Muscle of leg (tissue), 11 donors: ENCODE measurements around the gene DGKI. TPM values are rescaled to one million over a fixed set of nuclear protein-coding genes. Genes with fewer than 3 reads are reported as not detected.
A peak's percentile ranks its signal among the peaks of the same experiment; 100 is the strongest.

ENCODE experiments used
- DNase-seq: peaks from one replicate; pipeline ENCODE4 v3.0.0; 2013
- H3K27ac ChIP-seq: one replicate; pipeline ENCODE4 v1.5.1; 2013; ENCODE audit warnings: mild to moderate bottlenecking, low read length, control low read depth
- H3K27me3 ChIP-seq: one replicate; pipeline ENCODE4 v1.6.1; 2013; ENCODE audit warnings: low read length; ENCODE audit not compliant: control insufficient read depth, insufficient read depth
- H3K36me3 ChIP-seq: one replicate; pipeline ENCODE4 v1.6.1; 2013; ENCODE audit warnings: low read length; ENCODE audit not compliant: control insufficient read depth, insufficient read depth
- H3K4me1 ChIP-seq: one replicate; pipeline ENCODE4 v1.6.1; 2013; ENCODE audit warnings: low read length; ENCODE audit not compliant: control insufficient read depth, insufficient read depth
- H3K4me3 ChIP-seq: one replicate; pipeline ENCODE4 v1.5.1; 2013; ENCODE audit warnings: low read length, control low read depth
- H3K9me3 ChIP-seq: replicated peaks from 2 replicates; pipeline ENCODE4 v1.6.1; 2013; ENCODE audit warnings: low read depth, low read length; ENCODE audit not compliant: control insufficient read depth
- WGBS: methylation state at CpG from one replicate; pipeline ENCODE4 v1.1.5; 2013; ENCODE audit warnings: missing lambda C conversion rate; ENCODE audit not compliant: insufficient coverage; 5-methylcytosine and 5-hydroxymethylcytosine counted together
- polyA plus RNA-seq, 8 donors: library from polyadenylated mRNA; unstranded; fragments of 120-200 nt; gene quantifications; one replicate each; pipeline versions ENCODE4 v1.2.1 to v1.2.3, GENCODE V29; 2013; ENCODE audit warnings: inconsistent platforms in 1 of 8, low replicate concordance in 1 of 8; ENCODE audit not compliant: insufficient read length in 8 of 8, insufficient read depth in 1 of 8
- total RNA-seq: library from RNA; stranded (reverse); fragments of 120-200 nt; gene quantifications from one replicate; pipeline ENCODE4 v1.2.4, GENCODE V29; 2013

DGKI gene
- total and polyA plus RNA-seq, 9 donors = 0.52 to 1.4 (median 0.70) TPM

GRCh38 chr7:137873524-137873923 lies 26.8 kb upstream of the DGKI start:
- Histone ChIP-seq H3K4me3 (no peak overlapping the region), H3K27ac (peak overlapping the region; percentile 82), H3K4me1 (peaks cover 28% of the 10 kb centered on the region), H3K9me3 (peaks cover 3% of the 10 kb centered on the region), H3K36me3 (peaks cover 34% of the 10 kb centered on the region), H3K27me3 (no peaks in the 10 kb centered on the region)
- 71% methylated on average over 3 of the region's 3 CpGs for WGBS
- DNase-seq = no peak

GRCh38 chr7:137871170-137871915 lies 24.6 kb upstream of the DGKI start:
- Histone ChIP-seq H3K4me1 (peaks cover 15% of the 10 kb centered on the region), H3K27ac (peak overlapping the region; percentile 69), H3K27me3 (no peaks in the 10 kb centered on the region), H3K4me3 (no peak overlapping the region), H3K9me3 (peaks cover 3% of the 10 kb centered on the region), H3K36me3 (peaks cover 26% of the 10 kb centered on the region)
- WGBS = 89% methylated on average over 4 of the region's 7 CpGs
- peak; percentile 84 for DNase-seq

- Histone ChIP-seq H3K27ac (peak overlapping the region; percentile 69), H3K4me3 (no peak overlapping the region), H3K27me3 (no peaks in the 10 kb centered on the region), H3K9me3 (peaks cover 7% of the 10 kb centered on the region), H3K36me3 (peaks cover 27% of the 10 kb centered on the region), H3K4me1 (peaks cover 15% of the 10 kb centered on the region)
- DNase-seq = no peak
Measured at GRCh38 chr7:137870684-137871083, 23.9 kb upstream of the DGKI start.

GRCh38 chr7:137870078-137870477 lies 23.3 kb upstream of the DGKI start:
- no peaks in the 10 kb centered on the region for H3K27me3 ChIP-seq
- H3K4me1 ChIP-seq = peaks cover 11% of the 10 kb centered on the region
- DNase-seq = no peak
- no peak overlapping the region for H3K27ac ChIP-seq
- peaks cover 26% of the 10 kb centered on the region for H3K36me3 ChIP-seq
- H3K9me3 ChIP-seq = peaks cover 8% of the 10 kb centered on the region
- no peak overlapping the region for H3K4me3 ChIP-seq
- no CpG with 5 or more reads among the region's 1 CpG for WGBS

GRCh38 chr7:137869260-137869659 lies 22.5 kb upstream of the DGKI start:
- no peaks in the 10 kb centered on the region for H3K27me3 ChIP-seq
- no peak overlapping the region for H3K27ac ChIP-seq
- H3K36me3 ChIP-seq = peaks cover 26% of the 10 kb centered on the region
- DNase-seq = no peak
- H3K4me1 ChIP-seq = peaks cover 9% of the 10 kb centered on the region
- H3K9me3 ChIP-seq = peaks cover 8% of the 10 kb centered on the region
- WGBS = no CpG with 5 or more reads among the region's 3 CpGs
- no peak overlapping the region for H3K4me3 ChIP-seq

- H3K9me3 ChIP-seq = peaks cover 8% of the 10 kb centered on the region
- H3K27ac ChIP-seq = no peak overlapping the region
- peaks cover 3% of the 10 kb centered on the region for H3K4me1 ChIP-seq
- H3K4me3 ChIP-seq = no peak overlapping the region
- peaks cover 20% of the 10 kb centered on the region for H3K36me3 ChIP-seq
- no CpG with 5 or more reads among the region's 3 CpGs for WGBS
- H3K27me3 ChIP-seq = no peaks in the 10 kb centered on the region
- no peak for DNase-seq
Measured at GRCh38 chr7:137867289-137867688, 20.5 kb upstream of the DGKI start.

GRCh38 chr7:137865764-137866163 lies 19.0 kb upstream of the DGKI start:
- WGBS = no CpG with 5 or more reads among the region's 1 CpG
- Histone ChIP-seq H3K4me3 (no peak overlapping the region), H3K36me3 (peaks cover 19% of the 10 kb centered on the region), H3K27ac (no peak overlapping the region), H3K9me3 (peaks cover 8% of the 10 kb centered on the region), H3K4me1 (no peaks in the 10 kb centered on the region), H3K27me3 (no peaks in the 10 kb centered on the region)
- DNase-seq = no peak

GRCh38 chr7:137862964-137863363 lies 16.2 kb upstream of the DGKI start:
- Histone ChIP-seq H3K36me3 (peaks cover 22% of the 10 kb centered on the region), H3K27me3 (no peaks in the 10 kb centered on the region), H3K9me3 (peaks cover 4% of the 10 kb centered on the region), H3K4me1 (no peaks in the 10 kb centered on the region), H3K27ac (no peak overlapping the region), H3K4me3 (no peak overlapping the region)
- no peak for DNase-seq
- WGBS = no CpG with 5 or more reads among the region's 2 CpGs

GRCh38 chr7:137862358-137862757 lies 15.6 kb upstream of the DGKI start:
- Histone ChIP-seq H3K36me3 (peaks cover 20% of the 10 kb centered on the region), H3K27ac (no peak overlapping the region), H3K27me3 (no peaks in the 10 kb centered on the region), H3K9me3 (peaks cover 4% of the 10 kb centered on the region), H3K4me1 (no peaks in the 10 kb centered on the region), H3K4me3 (no peak overlapping the region)
- WGBS = 54% methylated on average over 2 of the region's 4 CpGs
- no peak for DNase-seq

GRCh38 chr7:137860542-137860941 lies 13.8 kb upstream of the DGKI start:
- no peaks in the 10 kb centered on the region for H3K9me3 ChIP-seq
- no peak for DNase-seq
- H3K4me3 ChIP-seq = no peak overlapping the region
- no peak overlapping the region for H3K27ac ChIP-seq
- H3K36me3 ChIP-seq = peaks cover 16% of the 10 kb centered on the region
- no peaks in the 10 kb centered on the region for H3K4me1 ChIP-seq
- H3K27me3 ChIP-seq = no peaks in the 10 kb centered on the region
- WGBS = no CpG with 5 or more reads among the region's 2 CpGs

GRCh38 chr7:137853053-137853452 lies 6.3 kb upstream of the DGKI start:
- Histone ChIP-seq H3K27me3 (peaks cover 5% of the 10 kb centered on the region), H3K9me3 (no peaks in the 10 kb centered on the region), H3K4me1 (no peaks in the 10 kb centered on the region), H3K27ac (no peak overlapping the region), H3K36me3 (no peaks in the 10 kb centered on the region), H3K4me3 (no peak overlapping the region)
- 100% methylated on average over 1 of the region's 1 CpG for WGBS
- DNase-seq = no peak
